COLO668 (cell line): Measurements from ENCODE around the gene C8G.

Experiments used
- DNase-seq: peaks from one replicate; lab custom pipeline; 2025; ENCODE audit not compliant: unreplicated experiment; lab: John Stamatoyannopoulos, UW

The C8G gene

GRCh38 chr9:136952876-136953770 lies 8.1 kb downstream of the C8G start:
- no peak for DNase-seq

- no peak for DNase-seq
Measured at GRCh38 chr9:136953771-136954269, 8.8 kb downstream of the C8G start.

- no peak for DNase-seq
Measured at GRCh38 chr9:136954270-136955083, 9.4 kb downstream of the C8G start.

DNA sequence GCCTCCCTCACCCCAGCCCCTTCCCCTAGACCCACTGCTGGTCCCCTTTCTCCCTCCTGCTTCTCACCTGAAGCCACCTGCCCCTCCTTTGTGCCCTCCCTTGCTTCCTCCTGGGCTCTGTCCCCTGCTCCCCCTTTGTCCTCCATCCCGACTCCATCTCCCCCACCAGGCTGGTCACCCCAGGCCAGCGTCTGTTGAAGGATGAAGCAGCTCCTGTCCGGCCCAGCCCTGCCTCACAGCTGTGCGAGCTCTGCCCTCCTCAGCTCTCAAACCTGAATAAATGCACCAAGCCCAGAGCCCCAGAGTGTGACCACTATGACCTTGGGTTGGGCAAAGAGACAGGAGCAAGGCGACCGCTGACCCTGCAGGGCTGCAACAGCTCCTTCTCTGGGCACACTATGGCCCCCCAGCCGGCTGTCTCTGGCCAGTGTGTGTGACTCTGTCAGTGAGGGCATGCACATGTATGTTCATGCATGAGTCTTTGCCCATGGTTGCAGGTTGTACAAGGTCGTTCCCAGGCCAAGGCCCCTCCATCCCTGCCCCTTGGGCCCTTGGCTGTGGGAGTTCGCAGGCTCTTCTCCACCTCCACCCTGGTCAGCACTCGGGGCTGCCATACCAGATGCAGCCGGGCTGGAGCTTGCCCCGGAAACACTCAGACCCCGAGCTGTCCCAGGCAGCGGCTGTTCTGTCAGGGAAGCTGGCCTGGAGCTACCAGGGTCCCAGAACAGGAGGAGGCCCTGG lies 10.3 kb downstream of the C8G start:
- DNase-seq = no peak

DNA sequence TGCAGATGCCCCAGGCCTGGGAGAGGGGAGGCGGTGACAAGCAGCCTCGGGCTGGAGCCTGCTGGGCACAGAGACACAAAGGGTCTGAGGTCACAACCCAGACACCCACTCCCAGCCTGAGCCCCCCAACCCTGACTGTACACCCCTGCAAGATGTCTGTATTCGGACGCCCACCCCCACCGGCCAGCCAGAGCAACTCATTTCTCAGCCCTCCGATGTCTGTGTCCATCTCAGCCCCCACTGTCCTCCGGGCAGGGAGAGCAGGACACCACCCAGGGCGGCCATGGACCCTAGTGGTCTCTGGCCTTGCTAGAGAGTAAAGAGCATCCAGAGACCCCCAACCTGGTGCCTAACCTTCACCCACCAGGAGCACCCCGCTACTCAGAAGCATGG lies 10.9 kb downstream of the C8G start:
- no peak for DNase-seq

GRCh38 chr9:136956604-136957003 lies 11.6 kb downstream of the C8G start:
- no peak for DNase-seq

DNA sequence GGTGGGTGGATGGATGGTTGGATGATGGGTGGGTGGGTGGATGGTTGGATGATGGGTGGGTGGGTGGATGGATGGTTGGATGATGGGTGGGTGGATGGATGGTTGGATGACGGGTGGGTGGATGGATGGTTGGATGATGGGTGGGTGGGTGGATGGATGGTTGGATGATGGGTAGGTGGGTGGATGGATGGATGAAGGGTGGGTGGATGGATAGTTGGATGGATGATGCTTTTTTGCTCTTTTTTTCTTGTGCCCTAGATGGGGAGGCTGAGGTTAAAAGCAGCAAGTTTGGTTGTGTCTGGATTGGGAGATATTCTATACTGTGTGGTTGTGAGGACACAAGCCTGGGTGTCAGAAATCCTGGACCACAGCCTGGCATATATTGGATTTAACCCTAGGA lies 12.4 kb downstream of the C8G start:
- DNase-seq = no peak

GRCh38 chr9:136957901-136958300 lies 12.9 kb downstream of the C8G start:
- DNase-seq = no peak

GRCh38 chr9:136958473-136958872 lies 13.4 kb downstream of the C8G start:
- DNase-seq = no peak

- DNase-seq = no peak
Measured at GRCh38 chr9:136958898-136959850, 14.1 kb downstream of the C8G start.

DNA sequence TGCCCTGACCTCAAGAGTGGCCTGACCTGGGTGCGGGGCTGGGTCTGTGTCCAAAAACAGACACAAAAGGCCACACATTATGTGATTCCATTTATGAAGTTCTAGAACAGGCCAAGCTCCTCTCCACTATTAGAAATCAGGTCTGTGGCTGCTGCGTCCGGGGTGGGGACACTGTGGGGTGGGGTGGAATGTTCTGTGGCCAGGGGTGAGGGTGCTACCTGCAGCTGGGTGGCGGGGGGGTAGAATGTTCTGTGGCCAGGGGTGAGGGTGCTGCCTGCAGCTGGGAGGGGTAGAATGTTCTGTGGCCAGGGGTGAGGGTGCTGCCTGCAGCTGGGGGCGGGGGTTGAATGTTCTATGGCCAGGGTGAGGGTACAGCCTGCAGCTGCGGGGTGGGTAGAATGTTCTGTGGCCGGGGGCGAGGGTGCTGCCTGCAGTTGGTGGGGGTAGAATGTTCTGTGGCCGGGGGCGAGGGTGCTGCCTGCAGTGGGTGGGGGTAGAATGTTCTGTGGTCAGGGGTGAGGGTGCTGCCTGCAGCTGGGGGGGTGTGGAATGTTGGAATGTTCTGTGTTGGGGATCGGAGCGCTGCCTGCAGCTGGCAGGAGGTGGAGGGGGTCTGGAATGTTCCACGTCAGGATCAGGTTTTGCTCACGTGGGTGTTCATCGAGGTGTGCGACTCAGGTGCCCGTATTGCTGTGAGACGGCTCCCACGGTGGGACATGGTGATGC lies 15.3 kb downstream of the C8G start:
- DNase-seq = no peak

- DNase-seq = no peak
Measured at GRCh38 chr9:136960938-136961275, 15.9 kb downstream of the C8G start.

DNA sequence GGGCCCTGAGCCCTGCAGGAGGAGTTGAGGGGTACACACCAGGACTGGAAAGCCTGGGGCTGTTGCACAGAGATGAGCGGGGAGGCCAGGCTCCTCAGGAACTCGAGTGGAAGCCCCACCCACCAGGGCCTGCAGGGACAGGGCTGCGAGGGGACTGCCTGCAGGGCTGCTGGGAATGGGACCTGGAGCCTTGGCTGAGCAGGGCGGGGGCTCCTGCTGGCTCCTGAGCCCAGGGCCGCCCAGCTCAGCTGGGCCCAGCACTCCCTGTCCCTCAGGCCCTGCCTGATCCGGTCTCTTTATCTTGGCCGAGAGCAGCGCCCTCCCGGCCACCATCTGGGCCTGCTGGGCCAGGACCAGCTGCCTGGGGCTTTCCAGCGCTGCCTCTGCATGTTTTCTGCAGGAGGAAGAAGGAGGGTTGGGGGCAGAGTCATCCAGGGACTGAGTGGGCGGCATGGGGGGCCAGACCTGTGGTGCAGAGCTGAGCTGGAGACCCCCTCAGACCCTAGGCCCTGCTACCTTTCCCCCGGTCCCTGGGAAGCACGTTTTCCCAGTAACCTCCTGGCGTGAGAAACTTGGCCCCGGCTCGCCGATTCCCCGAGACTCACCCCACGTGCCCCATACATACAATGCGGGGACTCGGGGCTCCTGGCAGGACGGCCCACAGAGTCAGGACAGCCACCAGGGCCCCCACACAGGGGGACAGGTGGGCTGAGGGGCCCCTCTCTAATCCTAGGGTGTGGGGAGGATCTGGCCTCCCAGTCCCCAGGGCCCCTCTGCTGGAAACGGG lies 16.4 kb downstream of the C8G start:
- no peak for DNase-seq

GRCh38 chr9:136962163-136962562 lies 17.1 kb downstream of the C8G start:
- DNase-seq = no peak

DNA sequence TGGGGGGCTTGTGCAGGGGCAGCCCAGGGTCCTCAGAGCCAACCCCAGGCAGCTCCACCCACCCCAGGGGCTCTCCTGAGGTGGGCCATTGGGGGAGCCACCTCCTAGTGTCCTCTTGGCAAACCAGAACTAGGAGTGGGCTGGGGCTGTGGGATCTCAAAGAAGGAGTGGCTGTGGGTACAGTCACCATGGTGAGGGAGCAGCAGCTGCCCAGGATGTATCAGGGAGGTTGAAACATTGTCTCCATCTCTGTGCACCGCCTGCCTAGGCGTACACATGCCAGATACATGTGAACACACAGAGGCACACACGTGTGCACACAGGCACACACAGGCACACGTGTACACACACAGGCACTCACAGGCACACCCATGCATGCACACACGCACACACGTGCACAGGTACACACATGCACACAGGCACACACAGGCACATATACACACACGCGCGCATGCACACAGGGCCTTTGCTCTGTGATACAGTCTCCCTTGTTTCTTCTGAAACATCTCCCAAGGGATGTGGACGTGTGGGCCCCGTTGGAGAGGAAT lies 17.7 kb downstream of the C8G start:
- DNase-seq = peak; percentile 25

GRCh38 chr9:136963341-136963740 lies 18.3 kb downstream of the C8G start:
- no peak for DNase-seq

DNA sequence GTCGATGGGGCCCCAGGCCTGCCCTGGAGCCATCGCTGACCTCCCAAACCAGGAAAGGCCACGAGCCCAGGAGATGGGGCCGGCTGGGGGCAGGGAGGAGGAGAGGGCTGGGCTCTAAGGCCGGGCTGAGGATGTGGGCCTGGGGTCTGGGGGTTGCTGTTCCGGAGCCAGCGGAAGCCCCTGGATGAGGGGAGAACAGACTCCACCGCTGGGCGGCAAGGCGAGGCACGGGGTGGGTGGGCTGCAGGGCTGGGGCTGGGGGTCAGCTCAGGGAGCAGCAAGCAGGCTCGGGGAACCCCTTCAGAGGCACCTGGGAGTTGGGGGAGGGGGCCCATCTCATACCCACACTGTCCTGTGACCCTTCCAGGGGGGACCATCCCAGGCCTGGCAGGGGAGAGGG lies 18.7 kb downstream of the C8G start:
- no peak for DNase-seq

DNA sequence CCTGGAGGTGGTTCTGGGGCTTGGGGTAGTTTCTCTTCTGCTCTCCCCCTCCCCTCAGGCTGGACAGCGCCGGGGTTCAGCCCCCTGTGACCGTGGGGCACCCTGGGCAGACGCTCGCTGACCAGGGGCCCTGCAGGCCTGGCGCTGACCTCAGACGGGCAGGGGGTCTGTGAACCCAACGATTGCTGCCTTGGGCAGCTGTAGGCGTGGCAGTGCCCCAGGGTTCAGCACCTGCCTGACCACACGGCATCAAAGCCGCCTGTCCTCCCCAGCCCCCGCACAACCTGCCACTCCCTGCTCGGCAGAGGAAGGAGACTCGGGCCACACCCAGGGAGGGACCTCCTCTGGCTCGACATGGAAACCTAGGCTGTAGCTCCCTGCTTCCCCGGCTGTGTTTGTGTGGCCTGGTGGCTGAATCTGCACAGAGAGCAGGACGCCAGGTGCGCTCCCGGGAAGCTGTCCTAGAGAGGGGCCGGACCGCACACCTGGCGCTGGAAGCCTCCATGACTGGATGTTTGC lies 19.2 kb downstream of the C8G start:
- peak; percentile 89 for DNase-seq
